C4-2B (cell line): Measurements from ENCODE around the gene CFAP20DC.

Source experiments
- CTCF ChIP-seq: fragments of 450-650 bp; conservative IDR thresholded peaks from 2 replicates; pipeline ENCODE4 v1.5.1; 2017; ENCODE audit warnings: mild to moderate bottlenecking
- ZFX ChIP-seq: fragments of 450-650 bp; IDR thresholded peaks from 2 replicates; pipeline ENCODE4 v1.6.1; 2017

- TF ChIP-seq CTCF (no peak), ZFX (no peak)
These were observed 63.2 kb downstream of the CFAP20DC start for GRCh38 chr3:58986654-58987053.
